WI38 (cell line): ENCODE results near the gene TOR1B.

Source experiments
- H3K4me3 ChIP-seq: 2 replicates; pipeline ENCODE4 v1.5.1; 2011; ENCODE audit warnings: low read depth, mild to moderate bottlenecking, control low read depth, low read length
- TF ChIP-seq, protein P1 (sequence below): IDR thresholded peaks from 2 replicates; pipeline ENCODE4 v1.5.1; 2012; ENCODE audit warnings: low read depth, mild to moderate bottlenecking, control low read depth, low read length

The TOR1B gene

DNA sequence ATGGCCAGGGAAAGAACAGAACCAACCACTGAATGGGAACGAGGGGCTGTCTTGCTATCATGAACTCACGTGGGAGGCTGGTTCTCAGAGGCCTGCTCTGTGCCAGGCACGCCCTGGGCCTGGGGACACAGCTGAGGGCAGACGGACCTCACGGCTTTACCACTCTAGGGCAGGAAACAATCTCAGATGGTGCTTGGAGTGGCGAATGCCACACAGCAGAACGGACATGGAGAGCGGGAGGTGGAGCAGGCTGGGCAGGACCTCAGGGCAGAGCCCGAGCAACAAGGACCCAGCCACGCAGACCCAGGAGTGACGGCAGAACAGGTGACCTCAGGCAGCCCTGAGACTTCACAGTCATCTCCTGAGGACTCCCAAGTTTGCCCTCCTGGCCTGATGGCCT lies 12.3 kb downstream of the TOR1B start:
- TF ChIP-seq, protein P1, sequence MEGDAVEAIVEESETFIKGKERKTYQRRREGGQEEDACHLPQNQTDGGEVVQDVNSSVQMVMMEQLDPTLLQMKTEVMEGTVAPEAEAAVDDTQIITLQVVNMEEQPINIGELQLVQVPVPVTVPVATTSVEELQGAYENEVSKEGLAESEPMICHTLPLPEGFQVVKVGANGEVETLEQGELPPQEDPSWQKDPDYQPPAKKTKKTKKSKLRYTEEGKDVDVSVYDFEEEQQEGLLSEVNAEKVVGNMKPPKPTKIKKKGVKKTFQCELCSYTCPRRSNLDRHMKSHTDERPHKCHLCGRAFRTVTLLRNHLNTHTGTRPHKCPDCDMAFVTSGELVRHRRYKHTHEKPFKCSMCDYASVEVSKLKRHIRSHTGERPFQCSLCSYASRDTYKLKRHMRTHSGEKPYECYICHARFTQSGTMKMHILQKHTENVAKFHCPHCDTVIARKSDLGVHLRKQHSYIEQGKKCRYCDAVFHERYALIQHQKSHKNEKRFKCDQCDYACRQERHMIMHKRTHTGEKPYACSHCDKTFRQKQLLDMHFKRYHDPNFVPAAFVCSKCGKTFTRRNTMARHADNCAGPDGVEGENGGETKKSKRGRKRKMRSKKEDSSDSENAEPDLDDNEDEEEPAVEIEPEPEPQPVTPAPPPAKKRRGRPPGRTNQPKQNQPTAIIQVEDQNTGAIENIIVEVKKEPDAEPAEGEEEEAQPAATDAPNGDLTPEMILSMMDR: no peak
- H3K4me3 ChIP-seq: no peak overlapping the region

DNA sequence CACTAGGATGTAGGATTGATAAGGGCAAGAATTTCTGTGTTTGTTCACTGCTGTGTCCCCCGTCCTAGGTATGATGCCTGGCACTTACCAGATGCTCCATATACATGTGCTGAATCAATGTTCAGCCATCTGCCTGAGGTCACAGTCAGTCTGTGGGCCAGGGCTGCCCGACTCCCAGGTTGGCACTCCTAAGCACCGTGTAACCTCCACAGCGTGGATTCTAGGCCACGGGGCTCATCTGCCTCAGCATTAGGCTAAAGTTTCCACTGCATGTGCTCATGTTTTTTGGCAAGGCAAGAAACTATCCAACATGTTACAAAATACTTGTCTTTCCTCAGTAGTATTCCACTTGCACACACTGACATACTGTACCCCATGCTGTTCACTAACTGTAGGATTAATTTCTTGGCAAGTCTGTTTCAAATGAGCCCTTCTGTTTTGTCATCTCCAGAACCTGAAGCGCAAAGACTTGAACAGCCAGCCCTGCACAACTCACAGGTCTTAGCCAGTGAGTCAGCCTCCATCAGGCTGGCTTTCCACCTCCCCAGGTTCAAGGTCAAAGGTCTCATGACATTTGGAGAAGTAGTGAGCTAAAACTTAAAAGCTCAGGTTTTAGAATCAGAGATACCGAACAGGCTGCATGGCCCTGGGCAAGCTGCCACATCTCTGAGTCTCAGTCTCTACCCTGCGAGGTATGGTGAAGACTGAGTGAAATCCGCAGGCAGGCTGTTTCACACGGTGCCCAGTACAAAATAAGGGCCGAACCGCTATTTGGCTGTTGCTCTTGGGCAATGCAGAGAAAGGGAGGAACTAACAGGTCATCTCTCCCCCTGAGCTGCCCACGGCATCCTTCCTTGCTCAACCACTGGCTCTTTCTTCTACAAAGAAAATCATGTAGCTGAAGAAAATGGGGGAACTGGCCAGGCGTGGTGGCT lies 13.8 kb downstream of the TOR1B start:
- no peak overlapping the region for H3K4me3 ChIP-seq
- TF ChIP-seq, protein P1: no peak

DNA sequence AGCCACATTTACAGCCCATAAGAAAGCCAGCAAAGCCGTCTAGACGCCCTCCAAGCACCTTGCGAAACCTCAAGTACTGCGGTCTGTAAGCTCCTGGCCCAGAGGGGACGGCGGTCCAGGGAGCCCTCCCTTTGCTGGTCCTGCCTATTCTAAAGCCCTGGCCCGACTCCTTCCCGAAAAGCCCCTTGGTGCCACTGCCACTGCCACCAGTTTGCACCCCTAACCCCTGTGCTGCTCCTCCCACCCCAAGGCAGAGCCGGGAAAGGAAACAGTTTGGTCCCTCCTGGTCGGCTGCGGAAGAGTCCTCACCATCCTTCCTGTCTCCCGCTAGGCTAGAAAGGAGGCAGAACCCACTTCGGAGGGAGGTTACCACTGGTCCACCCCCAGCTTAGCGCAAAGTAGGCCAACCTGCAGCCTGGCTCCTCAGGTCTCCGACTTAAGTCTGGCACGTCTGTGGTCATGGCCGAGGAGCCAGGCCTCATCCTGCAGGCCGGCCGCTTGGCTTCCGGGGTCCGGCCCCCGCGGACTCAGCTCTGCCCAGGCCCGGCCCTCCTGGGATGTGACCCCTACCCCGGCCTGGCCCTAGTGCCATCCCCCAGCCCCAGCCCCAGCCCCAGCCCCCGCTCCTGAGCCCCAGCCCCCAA lies 20.0 kb downstream of the TOR1B start:
- H3K4me3 ChIP-seq: peak overlapping the region; percentile 72

DNA sequence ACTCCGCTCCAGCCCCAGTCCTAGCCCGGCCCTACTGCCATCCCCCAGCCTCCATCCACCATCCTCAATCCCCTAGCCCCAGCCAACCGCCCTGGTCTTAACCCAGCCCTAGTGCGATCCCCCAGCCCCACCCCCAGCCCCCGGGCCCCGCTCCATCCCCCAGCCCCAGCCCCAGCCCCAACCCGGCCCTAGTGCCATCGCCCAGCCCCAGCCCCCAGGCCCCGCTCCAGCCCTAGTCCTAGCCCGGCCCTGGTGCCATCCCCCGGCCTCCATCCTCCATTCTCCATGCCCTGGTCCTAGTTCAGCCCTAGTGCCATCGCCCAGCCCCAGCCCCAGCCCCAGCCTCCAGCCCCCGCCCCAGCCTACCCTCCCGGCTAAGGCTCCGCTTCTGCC lies 20.6 kb downstream of the TOR1B start:
- TF ChIP-seq, protein P1: no peak
- H3K4me3 ChIP-seq: peak overlapping the region; percentile 72

More for the DNA sequence above, 20.0 kb downstream of the TOR1B start:
- TF ChIP-seq, protein P1: no peak

DNA sequence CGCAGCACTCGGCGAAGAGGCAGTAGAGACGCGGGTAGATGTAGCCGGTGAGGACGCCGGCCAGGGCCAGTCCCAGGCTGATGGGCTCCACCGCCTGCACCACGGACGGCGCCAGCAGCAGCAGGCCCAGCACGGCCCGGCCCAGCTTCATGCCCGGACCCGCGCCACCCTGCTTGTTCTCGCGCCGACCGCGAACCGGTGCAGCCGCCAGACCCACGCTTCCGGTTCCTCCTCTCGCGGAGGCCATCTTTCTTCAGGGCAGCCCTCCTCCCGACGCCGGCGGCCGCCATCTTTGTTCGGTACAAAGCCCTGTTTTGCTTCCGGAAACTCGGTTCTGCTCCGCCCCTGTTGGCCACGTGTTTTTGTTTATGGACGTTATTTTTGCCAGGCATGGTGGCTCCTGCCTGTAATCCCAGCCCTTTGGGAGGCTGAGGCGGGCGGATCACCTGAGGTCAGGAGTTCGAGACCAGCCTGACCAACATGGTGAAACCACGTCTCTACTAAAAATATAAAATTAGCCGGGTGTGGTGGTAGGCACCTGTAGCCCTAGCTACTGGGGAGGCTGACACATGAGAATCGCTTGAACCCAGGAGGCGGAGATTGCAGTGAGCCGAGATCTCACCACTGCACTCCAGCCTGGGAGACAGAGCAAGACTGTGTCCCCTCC lies 21.1 kb downstream of the TOR1B start, which contains the start of gene TOR1A:
Gene TOR1A, minus strand, starts transcription at position 202 of the 667 bp plus-strand sequence. Its CDS starts 51 bp downstream, at position 151.
- TF ChIP-seq, protein P1: no peak
- H3K4me3 ChIP-seq: peak within 1 kb of the TSS; percentile 72

DNA sequence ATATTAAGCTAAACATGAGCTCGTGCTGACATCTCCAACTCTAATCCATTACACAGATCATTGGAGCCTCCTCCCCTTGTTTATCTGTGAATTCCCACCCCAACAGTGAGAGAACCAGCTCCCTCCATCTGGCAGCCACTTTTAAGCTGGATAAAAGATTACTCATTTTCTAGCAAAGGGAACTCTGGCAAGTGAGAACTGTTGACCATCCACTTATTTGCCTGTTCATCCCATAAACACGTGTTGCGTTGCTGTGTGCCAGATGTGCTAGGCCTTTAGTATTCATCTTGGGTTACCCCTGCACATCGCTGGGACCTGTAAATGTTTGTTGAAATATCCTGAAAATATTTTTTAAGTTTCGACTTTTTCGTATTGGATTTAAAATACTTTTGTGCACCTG lies 23.4 kb downstream of the TOR1B start:
- TF ChIP-seq, protein P1: no peak
- no peak overlapping the region for H3K4me3 ChIP-seq

DNA sequence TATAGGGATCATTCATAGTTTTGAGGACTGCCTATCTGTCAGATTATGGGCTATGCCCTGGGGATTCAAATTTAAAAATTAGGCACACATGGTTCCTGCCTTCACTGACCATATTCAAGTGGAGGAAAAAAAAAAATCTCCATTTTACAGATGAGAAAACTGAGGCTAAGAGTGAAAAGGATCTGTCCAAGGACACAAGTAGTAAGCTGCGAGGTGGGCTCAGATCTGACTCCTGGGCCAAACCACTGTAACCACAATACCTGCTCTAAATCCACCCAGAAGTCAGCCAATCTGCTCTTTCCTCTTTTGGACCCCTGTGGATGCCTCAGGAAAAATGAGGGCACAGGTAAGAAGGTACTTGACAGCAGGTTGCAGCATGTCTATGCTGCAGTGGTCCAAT lies 23.8 kb downstream of the TOR1B start:
- no peak overlapping the region for H3K4me3 ChIP-seq
- TF ChIP-seq, protein P1: no peak
